ENCODE results near the gene FAM83G. TPM values are rescaled to one million over a fixed set of nuclear protein-coding genes. Genes with fewer than 3 reads are reported as not detected.

Gene FAM83G
- total RNA-seq, 3 donors from 2014 or later, result 18.9 to 40.4 (median 29.1) TPM

DNA sequence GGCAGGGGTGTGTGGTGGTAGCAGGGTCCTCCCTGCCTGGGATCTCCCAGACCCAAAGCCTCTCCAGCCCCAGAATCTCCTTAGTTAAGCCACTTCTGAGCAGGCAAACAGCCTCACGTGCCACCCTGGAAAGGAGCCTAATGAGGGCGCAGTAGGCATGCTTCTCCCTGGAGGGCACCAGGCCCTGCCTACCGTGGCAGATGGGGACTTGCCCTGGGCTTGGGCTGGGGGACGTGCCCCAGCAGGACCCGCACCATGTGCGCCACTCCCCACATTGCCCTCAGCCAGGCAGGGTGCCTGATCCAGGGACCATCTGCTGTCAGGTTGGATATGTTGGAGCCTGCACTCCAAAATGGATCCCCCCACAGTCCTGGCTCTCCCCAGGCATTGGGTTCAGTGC is 14.2 kb downstream of the FAM83G start:
- Histone ChIP-seq H3K9me3 (no peaks in the 10 kb centered on the region), H3K4me1 (ENCODE audit: low read depth) (peaks cover 35% of the 10 kb centered on the region), H3K36me3 (ENCODE audit: low read depth) (peaks cover 6% of the 10 kb centered on the region), H3K4me3 (no peak overlapping the region)
- intact Hi-C loops (cut with DNase I, micrococcal nuclease), result no loop called here
- no peak for TF ChIP-seq CTCF (IDR thresholded peaks at IDR 0.05)
- ATAC-seq (no peak), DNase-seq (peak in 2 of 3 donors; percentile 30 to 38)

DNA sequence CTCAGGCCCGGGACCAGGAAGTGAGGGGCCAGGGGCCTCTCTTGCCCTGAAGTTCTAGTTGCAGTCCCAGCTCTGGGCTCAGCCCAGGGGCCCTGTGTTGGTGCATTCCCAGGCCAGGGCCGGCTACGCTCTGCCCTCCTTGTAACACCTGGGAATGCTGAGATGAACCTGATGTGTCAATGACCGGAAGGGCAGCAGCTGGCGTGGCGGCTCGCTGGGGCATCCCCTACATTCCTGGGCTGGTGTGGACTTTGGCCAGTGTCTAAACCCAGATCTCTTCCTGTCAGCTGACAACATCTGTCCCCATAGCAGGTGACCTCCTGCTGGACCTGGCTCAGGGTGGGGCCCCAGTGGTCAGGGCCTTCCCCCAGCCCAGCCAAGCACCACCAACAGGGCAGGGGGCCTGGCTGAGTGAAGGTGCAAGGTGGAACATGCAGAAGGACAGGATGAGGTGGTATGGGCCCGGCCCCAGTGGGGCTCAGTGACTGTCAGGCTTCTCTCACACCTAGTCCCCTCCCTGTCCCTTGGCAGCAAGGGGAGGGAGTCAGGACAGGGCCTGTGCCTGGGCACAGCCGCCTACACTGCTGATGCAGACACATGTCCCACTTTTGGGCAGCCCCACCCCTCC is 15.9 kb downstream of the FAM83G start:
- no peaks in the 10 kb centered on the region for H3K9me3 ChIP-seq
- peak; percentile 90 for ATAC-seq
- peaks cover 6% of the 10 kb centered on the region for H3K36me3 ChIP-seq (ENCODE audit: low read depth)
- intact Hi-C loops (cut with DNase I, micrococcal nuclease), result no loop called here
- H3K4me3 ChIP-seq, result no peak overlapping the region
- peak; percentile 84 to 86 (median 86) for DNase-seq
- no peak for TF ChIP-seq CTCF (IDR thresholded peaks at IDR 0.05)
- peaks cover 27% of the 10 kb centered on the region for H3K4me1 ChIP-seq (ENCODE audit: low read depth)

GRCh38 chr17:18987862-18988545 is 16.6 kb downstream of the FAM83G start:
- intact Hi-C loops (cut with DNase I, micrococcal nuclease), result no loop called here
- peaks cover 24% of the 10 kb centered on the region for H3K4me1 ChIP-seq (ENCODE audit: low read depth)
- no peak overlapping the region for H3K4me3 ChIP-seq
- TF ChIP-seq CTCF (IDR thresholded peaks at IDR 0.05), result no peak
- DNase-seq (peak in 1 of 3 donors; percentile 35), ATAC-seq (no peak)
- H3K9me3 ChIP-seq, result no peaks in the 10 kb centered on the region
- peaks cover 6% of the 10 kb centered on the region for H3K36me3 ChIP-seq (ENCODE audit: low read depth)

DNA sequence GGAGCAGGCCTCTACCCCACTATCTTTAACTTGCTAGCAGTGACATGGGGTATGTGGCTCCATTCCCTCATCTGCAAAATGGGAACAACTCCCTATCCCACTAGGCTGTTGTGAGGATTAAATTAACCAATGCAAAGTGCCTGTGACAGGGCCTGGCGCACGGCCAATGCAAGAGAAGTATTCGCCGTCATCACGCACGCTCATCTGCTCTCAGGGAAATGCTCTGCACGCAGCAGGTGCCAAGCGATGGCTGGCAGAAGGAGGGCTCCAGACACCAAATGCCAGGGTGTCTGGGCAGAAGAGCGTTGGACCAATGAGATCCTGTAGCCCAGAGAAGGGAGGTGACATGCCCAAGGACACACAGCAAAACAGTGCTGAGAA is 17.3 kb downstream of the FAM83G start:
- Histone ChIP-seq H3K4me1 (ENCODE audit: low read depth) (peaks cover 28% of the 10 kb centered on the region), H3K9me3 (no peaks in the 10 kb centered on the region), H3K4me3 (no peak overlapping the region), H3K36me3 (ENCODE audit: low read depth) (peaks cover 6% of the 10 kb centered on the region)
- DNase-seq (peak in 2 of 3 donors; percentile 31 to 34), ATAC-seq (no peak)
- TF ChIP-seq CTCF (IDR thresholded peaks at IDR 0.05), result no peak
- intact Hi-C loops (cut with DNase I, micrococcal nuclease), result no loop called here

- no peak for TF ChIP-seq CTCF (IDR thresholded peaks at IDR 0.05)
- peaks cover 32% of the 10 kb centered on the region for H3K4me1 ChIP-seq (ENCODE audit: low read depth)
- H3K9me3 ChIP-seq, result no peaks in the 10 kb centered on the region
- ATAC-seq (no peak), DNase-seq (peak in 2 of 3 donors; percentile 28 to 43)
- no peak overlapping the region for H3K4me3 ChIP-seq
- intact Hi-C loops (cut with DNase I, micrococcal nuclease), result no loop called here
- peaks cover 6% of the 10 kb centered on the region for H3K36me3 ChIP-seq (ENCODE audit: low read depth)
Observed at GRCh38 chr17:18986541-18987229, 17.9 kb downstream of the FAM83G start.

All from mucosa of descending colon (tissue), 3 donors.